Loucy (cell line): ENCODE results near the gene VRK2.
"Not testable (repeated sequence)": the region's sequence is repeated elsewhere in the genome, so short reads cannot be mapped to it uniquely, and the experiment has no call there.

ENCODE experiments used
- H2AFZ ChIP-seq: fragments of 200-600 bp; sonication (generic); 2 replicates; pipeline ENCODE4 v1.6.0; 2016; ENCODE audit warnings: antibody characterized with exemption, mild to moderate bottlenecking, low read length, moderate library complexity
- H3F3A ChIP-seq: fragments of 200-600 bp; 2 replicates; pipeline ENCODE4 v1.6.0; 2016; ENCODE audit warnings: antibody characterized with exemption, low read depth, mild to moderate bottlenecking
- H3K27me3 ChIP-seq: fragments of 200-600 bp; sonication (generic); 2 replicates; pipeline ENCODE4 v1.6.1; 2014; ENCODE audit warnings: low read length, mild to moderate bottlenecking; ENCODE audit not compliant: insufficient read depth, poor library complexity, severe bottlenecking
- H3K36me3 ChIP-seq: fragments of 200-600 bp; sonication (generic); 2 replicates; pipeline ENCODE4 v1.6.1; 2016; ENCODE audit warnings: low read length; ENCODE audit not compliant: insufficient read depth
- H3K4me1 ChIP-seq: fragments of 200-600 bp; sonication (generic); 2 replicates; pipeline ENCODE4 v1.5.1; 2014; ENCODE audit warnings: low read length, mild to moderate bottlenecking; ENCODE audit not compliant: insufficient read depth, poor library complexity, severe bottlenecking
- H3K4me2 ChIP-seq: fragments of 200-600 bp; sonication (generic); 2 replicates; pipeline ENCODE4 v1.6.0; 2014; ENCODE audit warnings: antibody characterized with exemption, low read length, low read depth, mild to moderate bottlenecking; ENCODE audit not compliant: poor library complexity, severe bottlenecking
- H3K4me3 ChIP-seq: fragments of 200-600 bp; sonication (generic); 2 replicates; pipeline ENCODE4 v1.5.1; 2014; ENCODE audit warnings: low read length, mild to moderate bottlenecking, mixed read lengths; ENCODE audit not compliant: poor library complexity, severe bottlenecking
- H3K79me2 ChIP-seq: fragments of 200-600 bp; sonication (generic); 2 replicates; pipeline ENCODE4 v1.6.1; 2014; ENCODE audit warnings: low read length; ENCODE audit not compliant: insufficient read depth
- H3K9ac ChIP-seq: fragments of 200-600 bp; sonication (generic); 2 replicates; pipeline ENCODE4 v1.6.0; 2014; ENCODE audit warnings: mild to moderate bottlenecking, low read depth, low read length, moderate library complexity; ENCODE audit not compliant: poor library complexity, severe bottlenecking
- H3K9me2 ChIP-seq: fragments of 200-600 bp; sonication (generic); replicated peaks from 2 replicates; pipeline ENCODE4 v1.6.1; 2016; ENCODE audit warnings: low read depth, low read length, mixed read lengths
- H3K9me3 ChIP-seq: fragments of 200-600 bp; sonication (generic); 2 replicates; pipeline ENCODE4 v1.6.1; 2014; ENCODE audit warnings: mild to moderate bottlenecking, antibody characterized with exemption, low read length, low read depth; ENCODE audit not compliant: insufficient read depth
- H4K20me1 ChIP-seq: fragments of 200-600 bp; sonication (generic); 2 replicates; pipeline ENCODE4 v1.6.0; 2014; ENCODE audit warnings: antibody characterized with exemption, low read length, mild to moderate bottlenecking; ENCODE audit not compliant: insufficient read depth, poor library complexity, severe bottlenecking
- CTCF ChIP-seq: fragments of 200-600 bp; sonication (generic); conservative IDR thresholded peaks from 2 replicates; pipeline ENCODE4 v1.5.1; 2014; ENCODE audit warnings: mild to moderate bottlenecking, antibody characterized with exemption, low read length
- EZH2phosphoT487 ChIP-seq: fragments of 200-600 bp; IDR thresholded peaks from 2 replicates; pipeline ENCODE4 v1.6.1; 2018; ENCODE audit warnings: antibody characterized with exemption, mild to moderate bottlenecking, moderate library complexity, borderline replicate concordance

Gene VRK2

GRCh38 chr2:58157754-58158153 lies 111.1 kb downstream of the VRK2 start:
- H3K27me3 ChIP-seq = no peaks in the 10 kb centered on the region
- no peak overlapping the region for H3K9ac ChIP-seq
- no peak for TF ChIP-seq CTCF
- TF ChIP-seq EZH2phosphoT487 = no peak
- H3K4me2 ChIP-seq = no peak overlapping the region
- H3K4me3 ChIP-seq = no peak overlapping the region
- no peaks in the 10 kb centered on the region for H3K9me3 ChIP-seq
- no peak overlapping the region for H2AFZ ChIP-seq
- peaks cover 13% of the 10 kb centered on the region for H3K4me1 ChIP-seq
- H3K9me2 ChIP-seq = no peaks in the 10 kb centered on the region
- H3K79me2 ChIP-seq = no peaks in the 10 kb centered on the region
- H3F3A ChIP-seq = no peaks in the 10 kb centered on the region
- H4K20me1 ChIP-seq = peaks cover 6% of the 10 kb centered on the region
- peaks cover 49% of the 10 kb centered on the region for H3K36me3 ChIP-seq

- H3K4me2 ChIP-seq = no peak overlapping the region
- H4K20me1 ChIP-seq = peaks cover 6% of the 10 kb centered on the region
- H3K79me2 ChIP-seq = no peaks in the 10 kb centered on the region
- peaks cover 13% of the 10 kb centered on the region for H3K4me1 ChIP-seq
- no peaks in the 10 kb centered on the region for H3K9me2 ChIP-seq
- no peaks in the 10 kb centered on the region for H3K9me3 ChIP-seq
- no peaks in the 10 kb centered on the region for H3F3A ChIP-seq
- no peak overlapping the region for H3K9ac ChIP-seq
- TF ChIP-seq CTCF = no peak
- no peak overlapping the region for H3K4me3 ChIP-seq
- no peak overlapping the region for H2AFZ ChIP-seq
- H3K36me3 ChIP-seq = peaks cover 50% of the 10 kb centered on the region
- no peaks in the 10 kb centered on the region for H3K27me3 ChIP-seq
These were observed 111.9 kb downstream of the VRK2 start for GRCh38 chr2:58158481-58158880.

- Histone ChIP-seq H3K36me3 (peaks cover 42% of the 10 kb centered on the region; the same call in 1 of the 2 replicates), H3K9me2 (no peaks in the 10 kb centered on the region), H4K20me1 (no peaks in the 10 kb centered on the region), H3K9ac (no peak overlapping the region), H3K79me2 (no peaks in the 10 kb centered on the region), H3K4me3 (no peak overlapping the region), H3K4me2 (no peak overlapping the region), H3K9me3 (no peaks in the 10 kb centered on the region), H3K4me1 (peaks cover 5% of the 10 kb centered on the region), H3K27me3 (no peaks in the 10 kb centered on the region), H2AFZ (no peak overlapping the region), H3F3A (no peaks in the 10 kb centered on the region)
- TF ChIP-seq CTCF = no peak
- no peak for TF ChIP-seq EZH2phosphoT487
These were observed 117.3 kb downstream of the VRK2 start for GRCh38 chr2:58163913-58164312.

GRCh38 chr2:58168130-58168529 lies 121.5 kb downstream of the VRK2 start:
- H3K4me2 ChIP-seq, H3K4me3 ChIP-seq, H3K9me3 ChIP-seq, H4K20me1 ChIP-seq, H3K27me3 ChIP-seq, H3K36me3 ChIP-seq, H3K79me2 ChIP-seq, H3K9me2 ChIP-seq, H3K9ac ChIP-seq, H3K4me1 ChIP-seq, H2AFZ ChIP-seq, H3F3A ChIP-seq: not testable (repeated sequence)

GRCh38 chr2:58169845-58170244 lies 123.2 kb downstream of the VRK2 start:
- not testable (repeated sequence) for H3K4me2 ChIP-seq, H3K4me1 ChIP-seq, H3K27me3 ChIP-seq, H3K9me3 ChIP-seq, H2AFZ ChIP-seq, H3F3A ChIP-seq, H4K20me1 ChIP-seq, H3K36me3 ChIP-seq, H3K9me2 ChIP-seq, H3K9ac ChIP-seq, H3K79me2 ChIP-seq, H3K4me3 ChIP-seq
